Endodermal cell (in vitro differentiated cells): ENCODE results near the gene THUMPD1. TPM values are rescaled to one million over a fixed set of nuclear protein-coding genes. Genes with fewer than 3 reads are reported as not detected.

ENCODE experiments used
- DNase-seq: peaks from one replicate; pipeline ENCODE4 v3.0.0-alpha.2; 2017
- H3K27ac ChIP-seq: 2 replicates; pipeline ENCODE4 v1.5.1; 2013; ENCODE audit warnings: mild to moderate bottlenecking, low read depth, low read length, moderate library complexity
- H3K27me3 ChIP-seq: 2 replicates; pipeline ENCODE4 v1.6.1; 2013; ENCODE audit warnings: mild to moderate bottlenecking, low read length, moderate library complexity; ENCODE audit not compliant: insufficient read depth, control insufficient read depth, poor library complexity, severe bottlenecking
- H3K36me3 ChIP-seq: 2 replicates; pipeline ENCODE4 v1.7.0; 2013; ENCODE audit warnings: mild to moderate bottlenecking, low read length, moderate library complexity; ENCODE audit not compliant: control insufficient read depth, insufficient read depth
- H3K4me1 ChIP-seq: one replicate; pipeline ENCODE4 v1.7.0; 2013; ENCODE audit warnings: low read length; ENCODE audit not compliant: control insufficient read depth, insufficient read depth
- H3K4me3 ChIP-seq: 2 replicates; pipeline ENCODE4 v1.5.1; 2013; ENCODE audit warnings: mild to moderate bottlenecking, low read length, moderate library complexity
- H3K9ac ChIP-seq: 2 replicates; pipeline ENCODE4 v1.6.1; 2013; ENCODE audit warnings: mild to moderate bottlenecking, low read length, moderate library complexity; ENCODE audit not compliant: poor library complexity, severe bottlenecking; ENCODE audit errors: extremely low read depth
- H3K9me3 ChIP-seq: 2 replicates; pipeline ENCODE4 v1.6.1; 2013; ENCODE audit warnings: mild to moderate bottlenecking, low read length, moderate library complexity; ENCODE audit not compliant: control insufficient read depth
- H3K27ac Mint-ChIP-seq: 2 replicates; pipeline ENCODE4 v1.8.0; 2020; ENCODE audit warnings: mixed read lengths
- H3K27me3 Mint-ChIP-seq: 2 replicates; pipeline ENCODE4 v1.8.0; 2021; ENCODE audit warnings: mild to moderate bottlenecking, mixed read lengths; ENCODE audit not compliant: insufficient read depth
- H3K36me3 Mint-ChIP-seq: 2 replicates; pipeline ENCODE4 v1.8.0; 2020; ENCODE audit warnings: low read depth, mixed read lengths
- H3K4me1 Mint-ChIP-seq: 2 replicates; pipeline ENCODE4 v1.8.0; 2020; ENCODE audit warnings: mixed read lengths
- H3K4me3 Mint-ChIP-seq: 2 replicates; pipeline ENCODE4 v1.8.0; 2020; ENCODE audit warnings: mild to moderate bottlenecking, moderate library complexity, mixed read lengths
- H3K9me3 Mint-ChIP-seq: 2 replicates; pipeline ENCODE4 v1.8.0; 2020; ENCODE audit warnings: mild to moderate bottlenecking, mixed read lengths
- CTCF ChIP-seq: fragments of 200-600 bp; sonication (generic); conservative IDR thresholded peaks from 2 replicates; pipeline ENCODE4 v1.5.0; 2021; ENCODE audit warnings: antibody characterized with exemption, mild to moderate bottlenecking
- WGBS, 2 experiments: methylation state at CpG; one replicate each; pipeline versions ENCODE4 v1.1.5 to v1.1.7; 2013; ENCODE audit warnings: missing lambda C conversion rate in 2 of 2, mixed read lengths in 1 of 2; ENCODE audit not compliant: insufficient coverage in 1 of 2, insufficient read length in 1 of 2; 5-methylcytosine and 5-hydroxymethylcytosine counted together
- total RNA-seq, 2 donors: library from RNA; stranded (reverse); fragmentation: NEBNext Ultra II Directional in 1 of 2; extraction: Animal tissue kit (Norgen Biotek cat#: 25700) in 1 of 2; gene quantifications; 2 replicates in 1 of 2; 3 replicates in 1 of 2; pipeline ENCODE4 v1.2.1, GENCODE V29; 2021

Gene THUMPD1
- total RNA-seq, 2 donors from 2014 or later = 42.3 to 55.8 TPM

DNA sequence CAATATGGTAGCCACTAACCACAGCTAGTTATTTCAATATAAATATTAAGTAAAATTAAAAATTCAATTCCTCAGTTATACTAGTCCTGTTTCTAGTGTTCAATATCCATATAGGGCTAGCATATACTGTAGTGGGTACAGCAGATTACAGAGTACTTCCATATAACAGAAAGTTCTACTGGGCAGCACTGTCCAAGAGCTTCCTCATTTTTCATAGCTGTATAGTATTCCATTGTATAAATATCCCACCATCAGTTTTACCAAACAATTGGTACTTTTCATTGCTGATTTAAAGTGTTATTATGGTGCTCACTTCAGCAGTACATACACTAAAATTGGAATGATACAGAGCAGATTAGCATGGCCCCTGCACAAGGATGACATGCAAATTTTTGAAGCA lies 42.6 kb upstream of the THUMPD1 start:
- H3K4me3 ChIP-seq = no peak overlapping the region
- no peak overlapping the region for H3K27ac ChIP-seq
- no peaks in the 10 kb centered on the region for H3K36me3 ChIP-seq
- Mint-ChIP-seq H3K36me3 (no peaks in the 10 kb centered on the region), H3K4me3 (no peak overlapping the region), H3K27me3 (no peaks in the 10 kb centered on the region), H3K27ac (no peak overlapping the region), H3K9me3 (no peaks in the 10 kb centered on the region), H3K4me1 (no peaks in the 10 kb centered on the region)
- no peaks in the 10 kb centered on the region for H3K27me3 ChIP-seq
- H3K9me3 ChIP-seq = no peaks in the 10 kb centered on the region
- no peak overlapping the region for H3K9ac ChIP-seq
- no peak for DNase-seq
- TF ChIP-seq CTCF = no peak
- H3K4me1 ChIP-seq = peaks cover 4% of the 10 kb centered on the region

DNA sequence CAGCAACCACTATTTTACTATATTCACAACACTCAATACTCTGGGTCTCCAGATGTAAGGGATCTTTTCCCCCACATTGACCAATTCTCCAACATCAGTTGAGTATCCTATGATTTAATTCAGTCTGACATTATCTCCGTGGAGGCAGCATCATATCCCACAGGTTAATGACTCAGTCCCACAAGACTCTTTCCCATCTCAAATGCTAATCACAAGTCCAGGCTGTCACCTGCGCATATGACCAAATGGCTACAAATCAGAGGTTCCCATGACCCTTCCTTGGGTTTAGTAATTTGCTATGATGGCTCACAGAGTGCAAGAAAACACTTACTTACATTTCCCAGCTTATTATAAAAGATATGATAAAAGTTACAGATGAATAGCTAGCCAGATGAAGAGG lies 40.9 kb upstream of the THUMPD1 start:
- no peaks in the 10 kb centered on the region for H3K9me3 ChIP-seq
- Mint-ChIP-seq H3K36me3 (no peaks in the 10 kb centered on the region), H3K9me3 (no peaks in the 10 kb centered on the region), H3K27ac (no peak overlapping the region), H3K27me3 (no peaks in the 10 kb centered on the region), H3K4me1 (no peaks in the 10 kb centered on the region), H3K4me3 (no peak overlapping the region)
- H3K36me3 ChIP-seq = no peaks in the 10 kb centered on the region
- TF ChIP-seq CTCF = no peak
- 83 to 85% methylated on average over 1 to 2 of the region's 2 CpGs for WGBS, 2 experiments
- no peaks in the 10 kb centered on the region for H3K27me3 ChIP-seq
- H3K27ac ChIP-seq = no peak overlapping the region
- H3K9ac ChIP-seq = no peak overlapping the region
- H3K4me3 ChIP-seq = no peak overlapping the region
- peaks cover 4% of the 10 kb centered on the region for H3K4me1 ChIP-seq
- DNase-seq = no peak

DNA sequence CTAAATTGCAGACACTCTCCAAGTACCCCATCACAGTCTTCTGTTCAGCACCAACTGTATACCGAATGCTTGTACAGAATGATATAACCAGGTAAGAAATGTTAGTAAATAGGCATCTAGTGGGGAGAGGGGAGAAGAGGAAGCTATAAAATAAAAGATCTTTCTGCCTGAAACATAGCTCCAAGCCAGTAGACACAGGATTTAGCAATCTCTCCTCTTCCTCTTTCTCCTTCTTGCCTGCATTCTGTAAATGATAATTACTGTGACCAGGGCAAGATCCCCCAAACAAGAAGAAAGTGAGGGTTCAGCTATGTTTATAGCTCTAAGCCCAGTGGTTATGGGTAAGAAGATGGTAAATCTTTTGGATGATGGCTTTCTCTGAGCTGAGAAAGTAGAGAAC lies 40.1 kb upstream of the THUMPD1 start:
- DNase-seq = no peak
- H3K9me3 Mint-ChIP-seq = no peaks in the 10 kb centered on the region
- no peak overlapping the region for H3K4me3 Mint-ChIP-seq
- Histone ChIP-seq H3K36me3 (no peaks in the 10 kb centered on the region), H3K9ac (no peak overlapping the region), H3K27me3 (no peaks in the 10 kb centered on the region), H3K4me3 (no peak overlapping the region), H3K27ac (no peak overlapping the region), H3K4me1 (peaks cover 4% of the 10 kb centered on the region), H3K9me3 (no peaks in the 10 kb centered on the region)
- no peak overlapping the region for H3K27ac Mint-ChIP-seq
- no peaks in the 10 kb centered on the region for H3K4me1 Mint-ChIP-seq
- no peaks in the 10 kb centered on the region for H3K36me3 Mint-ChIP-seq
- 60 to 78% methylated on average over 1 of the region's 1 CpG for WGBS, 2 experiments
- TF ChIP-seq CTCF = no peak
- H3K27me3 Mint-ChIP-seq = no peaks in the 10 kb centered on the region
